ELR (cell line): ENCODE results near the gene OR2D2.
"Not testable (repeated sequence)": the region's sequence is repeated elsewhere in the genome, so short reads cannot be mapped to it uniquely, and the experiment has no call there.

Source experiments
- DNase-seq: peaks from one replicate; pipeline ENCODE4 v3.0.0-alpha.2; 2015; ENCODE audit warnings: low read depth

OR2D2 gene

DNA sequence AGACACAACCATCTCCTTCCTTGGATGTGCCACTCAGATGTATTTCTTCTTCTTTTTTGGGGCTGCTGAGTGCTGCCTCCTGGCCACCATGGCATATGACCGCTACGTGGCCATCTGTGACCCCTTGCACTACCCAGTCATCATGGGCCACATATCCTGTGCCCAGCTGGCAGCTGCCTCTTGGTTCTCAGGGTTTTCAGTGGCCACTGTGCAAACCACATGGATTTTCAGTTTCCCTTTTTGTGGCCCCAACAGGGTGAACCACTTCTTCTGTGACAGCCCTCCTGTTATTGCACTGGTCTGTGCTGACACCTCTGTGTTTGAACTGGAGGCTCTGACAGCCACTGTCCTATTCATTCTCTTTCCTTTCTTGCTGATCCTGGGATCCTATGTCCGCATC lies 15.4 kb downstream of the OR2D2 start:
- DNase-seq: no peak

DNA sequence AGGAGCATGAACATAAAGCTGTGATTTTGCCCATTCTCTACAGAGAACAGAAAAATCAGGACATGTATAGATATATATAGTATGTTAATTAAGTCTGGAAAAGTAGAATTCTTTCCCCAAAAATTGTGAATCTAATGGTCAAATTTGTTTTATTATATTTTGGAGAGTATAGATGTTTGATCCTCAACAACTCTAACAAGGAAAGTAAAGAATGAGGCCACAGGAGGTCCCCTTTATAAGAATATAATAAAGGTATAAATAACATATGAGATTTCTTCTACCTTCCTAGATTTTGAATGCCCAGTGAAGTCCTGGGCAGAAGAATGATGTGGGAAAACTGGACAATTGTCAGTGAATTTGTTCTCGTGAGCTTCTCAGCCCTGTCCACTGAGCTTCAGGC lies 16.0 kb downstream of the OR2D2 start, which contains the start of gene OR10A4:
OR10A4 (plus strand) TSS at position 301 of the 400 bp plus-strand sequence; CDS start at position 324, 23 bp downstream.
- no peak for DNase-seq

DNA sequence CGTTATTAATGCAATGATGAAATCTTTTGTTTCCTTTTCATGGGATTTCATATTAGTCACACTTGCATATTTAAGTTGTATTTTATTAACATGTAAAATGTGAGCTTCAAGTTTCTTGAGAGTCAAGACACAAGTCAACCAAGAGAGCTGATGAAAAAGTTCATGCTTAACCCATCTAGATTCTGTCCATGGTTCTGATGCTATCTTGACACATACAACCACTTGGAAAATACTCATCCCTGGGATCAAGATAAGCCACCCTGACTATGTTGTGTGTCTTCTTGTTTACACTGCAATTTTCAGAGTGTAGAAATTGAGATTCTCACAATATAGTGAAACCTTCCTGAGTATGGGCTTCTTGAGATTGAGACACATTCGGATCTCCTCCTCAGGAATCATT lies 16.5 kb downstream of the OR2D2 start:
- no peak for DNase-seq

DNA sequence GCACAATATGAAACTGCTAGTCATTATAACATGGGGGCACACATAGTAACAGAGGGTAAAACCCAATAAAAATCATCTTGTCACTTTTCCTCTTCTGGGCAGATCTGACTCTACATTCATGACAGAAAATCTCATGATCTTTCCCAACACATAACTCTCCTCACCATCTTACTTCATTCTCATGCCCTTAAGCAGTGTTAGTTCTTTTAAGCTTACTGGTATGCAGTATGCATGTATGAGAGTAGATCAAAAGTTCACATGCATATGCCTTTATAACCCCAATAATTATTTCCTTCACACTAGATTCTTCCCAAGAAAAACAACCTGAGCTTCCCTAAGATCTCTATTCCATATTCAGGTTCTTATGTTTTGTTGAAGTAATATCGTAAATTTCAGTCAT lies 21.0 kb downstream of the OR2D2 start:
- no peak for DNase-seq

DNA sequence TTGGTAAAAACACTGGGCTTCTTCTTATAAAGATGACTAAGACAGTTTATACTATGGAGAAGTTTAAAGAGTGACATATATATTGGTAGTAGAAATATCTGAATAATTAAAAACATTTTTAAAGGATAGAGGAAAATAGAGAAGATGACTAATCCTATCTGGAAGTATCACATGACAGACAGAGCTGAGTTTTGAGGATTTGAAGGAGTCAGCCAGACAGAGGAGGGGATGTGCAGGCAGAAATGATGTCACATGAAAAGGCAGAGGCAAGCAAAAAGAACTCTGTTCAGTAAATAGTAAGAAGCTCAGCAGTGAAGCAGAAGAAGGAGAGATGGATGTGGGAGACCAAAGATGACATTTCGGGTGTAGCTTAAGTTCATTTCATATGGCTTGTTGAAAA lies 27.9 kb downstream of the OR2D2 start:
- DNase-seq: peak; percentile 45

DNA sequence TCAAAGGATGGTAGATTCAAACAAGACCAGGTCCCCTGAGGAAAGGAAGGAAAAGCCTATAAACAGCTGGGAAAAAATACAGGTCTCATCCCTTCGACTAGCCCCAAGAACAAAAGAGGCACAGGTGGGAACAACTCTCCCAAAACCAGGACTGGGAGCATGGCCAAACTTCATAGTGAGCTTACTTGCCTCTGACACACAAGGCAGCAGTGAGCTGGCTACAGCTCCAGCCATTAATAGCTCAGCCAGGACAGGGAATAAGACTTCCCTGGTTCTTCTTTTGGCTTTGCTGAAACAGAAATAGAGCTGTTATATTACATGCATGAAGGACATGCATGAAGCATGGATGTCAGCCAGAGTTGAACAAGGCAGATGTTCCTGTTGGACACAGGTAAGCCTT lies 29.3 kb downstream of the OR2D2 start, which contains the start of gene OR10A2:
OR10A2 (plus strand) TSS at position 97 of the 400 bp plus-strand sequence. CDS start 6,698 bp downstream, outside the sequence.
- DNase-seq: no peak

DNA sequence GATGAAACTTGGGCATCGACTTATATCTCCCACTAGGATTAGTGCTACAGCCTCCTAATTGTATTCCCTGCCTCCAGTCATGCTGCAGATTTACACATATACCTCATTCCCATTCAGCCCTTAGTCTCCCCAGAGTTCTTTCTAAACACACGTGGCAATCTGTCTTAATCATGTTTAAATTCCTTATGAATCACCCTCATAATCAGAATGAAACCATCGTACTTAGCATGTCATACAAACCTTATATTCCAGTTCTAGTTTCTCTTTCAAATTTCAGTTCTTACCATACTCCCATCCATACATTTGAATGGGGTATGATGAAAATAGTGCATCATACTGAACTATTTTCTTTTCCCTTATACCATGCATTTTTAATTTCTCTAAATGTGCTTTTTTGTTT lies 35.4 kb downstream of the OR2D2 start:
- DNase-seq: peak; percentile 82

DNA sequence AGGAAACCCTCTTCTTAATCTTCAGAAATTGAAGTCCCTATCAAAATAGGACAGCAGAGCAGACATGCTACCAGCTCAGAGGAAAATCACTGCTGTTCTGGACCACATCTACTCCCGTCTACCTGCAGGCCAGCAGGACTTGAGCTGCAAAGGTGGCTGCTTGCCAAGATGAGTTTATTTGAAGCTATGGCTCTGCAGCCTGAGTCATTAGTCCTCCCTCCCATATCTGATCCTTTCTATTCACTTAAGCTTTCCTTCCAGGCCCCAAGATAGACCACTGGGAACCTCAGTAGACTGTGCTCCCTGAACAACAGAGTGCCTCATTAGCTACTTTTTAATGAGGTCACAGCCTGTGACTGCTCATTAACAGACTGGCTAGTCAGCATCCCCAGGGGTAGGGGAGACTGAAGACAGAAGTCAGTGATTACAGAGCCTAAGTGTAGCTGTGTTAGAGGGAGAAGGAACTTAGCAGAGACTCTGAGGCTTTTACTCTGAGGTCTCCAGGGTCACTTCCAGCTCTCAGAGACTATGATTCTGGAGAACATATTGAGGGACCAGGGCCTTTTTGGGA lies 36.2 kb downstream of the OR2D2 start:
- peak; percentile 89 for DNase-seq

DNA sequence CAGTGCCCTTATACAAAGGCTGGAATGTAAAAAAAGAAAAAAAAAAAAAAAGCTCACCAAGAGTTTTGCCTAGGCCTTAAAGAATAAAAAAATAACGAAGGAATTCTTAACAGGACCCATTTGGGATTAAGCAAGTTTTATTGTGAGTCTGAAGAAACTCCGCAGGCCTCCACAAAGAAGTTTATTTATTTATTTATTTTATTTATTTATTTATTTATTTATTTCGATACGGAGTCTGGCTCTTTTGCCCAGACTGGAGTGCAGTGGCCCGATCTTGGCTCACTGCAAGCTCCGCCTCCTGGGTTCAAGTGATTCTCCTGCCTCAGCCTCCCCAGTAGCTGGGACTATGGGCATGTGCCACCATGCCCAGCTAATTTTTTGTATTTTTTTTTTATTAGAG lies 37.5 kb downstream of the OR2D2 start:
- not testable (repeated sequence) for DNase-seq

DNA sequence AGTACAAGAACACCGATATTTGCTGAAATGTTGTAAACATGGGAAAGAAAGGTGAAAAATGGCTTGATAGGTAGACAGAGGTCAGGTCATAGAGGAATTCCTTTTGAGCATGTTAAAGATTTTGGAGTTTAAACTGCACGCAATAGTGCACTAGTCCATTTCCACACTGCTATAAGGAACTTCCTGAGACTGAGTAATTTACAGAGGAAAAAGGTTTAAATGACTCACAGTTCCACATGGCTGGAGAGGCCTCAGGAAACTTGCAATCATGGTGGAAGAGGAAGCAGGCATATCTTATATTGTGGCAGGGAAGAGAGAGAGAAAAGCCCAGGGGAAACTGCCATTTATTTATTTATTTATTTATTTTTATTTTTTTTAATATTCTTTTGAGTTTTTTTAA lies 41.8 kb downstream of the OR2D2 start:
- DNase-seq: peak; percentile 14

GRCh38 chr11:6845383-6845782 lies 46.9 kb downstream of the OR2D2 start, which contains the start of gene OR10A5:
TSS of gene OR10A5 (plus strand) at chr11:6845683. CDS start at chr11:6845683, 0 bp downstream.
- DNase-seq: no peak

DNA sequence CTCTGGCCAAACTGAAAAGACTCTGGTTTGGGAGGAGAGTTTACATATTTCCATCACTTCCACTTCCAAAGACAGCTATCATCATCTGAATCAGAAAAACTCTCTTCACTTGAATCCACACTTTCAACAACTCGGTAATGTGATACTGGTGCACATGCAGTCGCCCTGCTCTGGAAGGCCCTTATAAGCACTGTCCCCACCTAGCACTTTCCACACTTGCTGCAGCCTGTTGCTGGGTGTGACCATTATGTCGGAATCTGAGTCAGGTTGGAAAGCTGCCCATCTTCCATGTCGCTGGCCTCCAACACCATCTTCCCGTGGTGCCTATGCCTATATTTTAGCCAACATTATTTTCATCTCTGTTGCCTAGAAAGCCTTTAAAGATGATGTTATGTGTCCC lies 47.9 kb downstream of the OR2D2 start:
- no peak for DNase-seq

DNA sequence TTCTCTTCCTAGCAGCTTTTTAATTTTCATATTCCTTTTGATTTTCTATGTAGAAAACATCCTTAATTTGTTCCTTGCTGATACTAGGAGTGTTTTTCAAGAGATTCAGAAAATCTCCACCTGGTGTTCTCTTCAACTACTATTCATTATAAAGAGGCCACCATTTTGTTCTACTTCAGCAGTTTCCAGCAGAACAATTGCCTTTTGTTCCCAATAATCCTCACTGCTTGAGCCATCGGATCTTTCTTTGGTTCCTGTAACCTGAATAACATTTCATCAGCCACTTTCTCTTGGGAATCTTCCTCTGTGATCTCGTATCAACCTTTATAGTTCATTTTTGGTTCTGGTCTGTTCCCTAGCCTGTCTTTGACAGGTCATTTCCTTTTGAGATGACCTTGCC lies 48.6 kb downstream of the OR2D2 start:
- no peak for DNase-seq

- DNase-seq: no peak
Observed at GRCh38 chr11:6841694-6842093, 50.6 kb downstream of the OR2D2 start.
